GM12878 (cell line): Measurements from ENCODE around the gene PHOX2A. TPM values are rescaled to one million over a fixed set of nuclear protein-coding genes. Genes with fewer than 3 reads are reported as not detected.

Experiments used
- ATAC-seq: fragments of 200-7000 bp; cut with Tn5 transposase; 3 replicates; pipeline ENCODE4 v1.9.1; 2020; ENCODE audit warnings: mild to moderate bottlenecking, moderate library complexity
- BruUV-seq: library from RNA; stranded (reverse); fragments of 400-500 nt; replicated peaks from 2 replicates; lab custom pipeline; 2021; lab: Mats Ljungman, UMichigan
- CTCF ChIA-PET: fragments of 300-600 bp; sonication (Branson Sonifier 250); formaldehyde crosslinking; extraction: SDS; loops from one replicate; lab custom pipeline; 2021; ENCODE audit warnings: inconsistent platforms; lab: Yijun Ruan, JAX
- POLR2A ChIA-PET: fragments of 350-600 bp; formaldehyde crosslinking; extraction: SDS; loops from one replicate; lab custom pipeline; 2021; ENCODE audit warnings: inconsistent platforms; lab: Charles Lee
- RAD21 ChIA-PET: fragments of 300-600 bp; sonication (Branson Sonifier 250); formaldehyde crosslinking; loops from one replicate; lab custom pipeline; 2023; ENCODE audit warnings: antibody characterized with exemption; ENCODE audit not compliant: unreplicated experiment; lab: Charles Lee
- SMC1A ChIA-PET: fragments of 300-600 bp; sonication (Branson Sonifier 250); formaldehyde crosslinking; loops from one replicate; lab custom pipeline; 2023; ENCODE audit not compliant: unreplicated experiment, uncharacterized antibody; lab: Charles Lee
- DNase-seq: peaks from one replicate; pipeline ENCODE4 v3.0.0-alpha.2; 2011; ENCODE audit warnings: low read depth, low spot score
- FAIRE-seq: peaks from 3 replicates; lab custom pipeline; 2011; peaks lifted over from hg19 to GRCh38; lab: Jason Lieb, UNC
- H2AFZ ChIP-seq: 2 replicates; pipeline ENCODE4 v1.6.0; 2011; ENCODE audit warnings: low read depth, low read length, control low read depth; ENCODE audit not compliant: control insufficient read depth
- H3K27ac ChIP-seq: 2 replicates; pipeline ENCODE4 v1.5.1; 2011; ENCODE audit warnings: control low read depth; ENCODE audit not compliant: control insufficient read depth, insufficient read depth
- H3K27me3 ChIP-seq, 2 experiments: replicated peaks in 1 of 2; 2 replicates each; pipeline versions ENCODE4 v1.6.0 to v1.6.1; 2011; ENCODE audit warnings: low read length in 1 of 2; ENCODE audit not compliant: control insufficient read depth in 2 of 2, insufficient read depth in 2 of 2
- H3K36me3 ChIP-seq, 2 experiments: 2 replicates each; pipeline ENCODE4 v1.5.1; 2011; ENCODE audit warnings: low read length in 1 of 2; ENCODE audit not compliant: control insufficient read depth in 2 of 2, insufficient read depth in 2 of 2
- H3K4me1 ChIP-seq: 2 replicates; pipeline ENCODE4 v1.6.1; 2011; ENCODE audit warnings: mild to moderate bottlenecking, low read length, moderate library complexity, mixed read lengths; ENCODE audit not compliant: control insufficient read depth, insufficient read depth
- H3K4me2 ChIP-seq: 2 replicates; pipeline ENCODE4 v1.6.0; 2011; ENCODE audit warnings: control low read depth; ENCODE audit not compliant: control insufficient read depth, insufficient read depth
- H3K4me3 ChIP-seq: fragments of 200-600 bp; sonication (generic); 2 replicates; pipeline ENCODE4 v1.5.1; 2016
- H3K79me2 ChIP-seq: 2 replicates; pipeline ENCODE4 v1.6.0; 2011; ENCODE audit warnings: low read length; ENCODE audit not compliant: control insufficient read depth, insufficient read depth
- H3K9ac ChIP-seq: 2 replicates; pipeline ENCODE4 v1.8.0; 2011; ENCODE audit warnings: low read length, control low read depth, mixed read lengths; ENCODE audit not compliant: control insufficient read depth, insufficient read depth
- H3K9me3 ChIP-seq: replicated peaks from 3 replicates; pipeline ENCODE4 v1.5.1; 2011; ENCODE audit warnings: mild to moderate bottlenecking, low read length; ENCODE audit not compliant: control insufficient read depth, insufficient read depth
- H4K20me1 ChIP-seq: 2 replicates; pipeline ENCODE4 v1.6.0; 2011; ENCODE audit not compliant: control insufficient read depth, insufficient read depth
- EZH2 ChIP-seq: IDR thresholded peaks from 2 replicates; pipeline ENCODE4 v1.6.1; 2012; ENCODE audit warnings: low read depth, mild to moderate bottlenecking, control low read depth, inconsistent platforms, low read length, borderline replicate concordance; ENCODE audit not compliant: control insufficient read depth
- IKZF2 ChIP-seq, 2 experiments: fragments of 450-650 bp; IDR thresholded peaks; 2 replicates each; pipeline ENCODE4 v1.6.1; 2017; ENCODE audit warnings: mild to moderate bottlenecking in 2 of 2, moderate library complexity in 2 of 2
- POLR2A ChIP-seq: IDR thresholded peaks from 2 replicates; pipeline ENCODE4 v1.6.1; 2011; ENCODE audit warnings: low read depth, mild to moderate bottlenecking, low read length
- SUPT20H ChIP-seq: IDR thresholded peaks from 2 replicates; pipeline ENCODE4 v1.6.1; 2011; ENCODE audit warnings: low read depth, mild to moderate bottlenecking, low read length, moderate library complexity, borderline replicate concordance; ENCODE audit not compliant: control insufficient read depth
- WGBS: methylation state at CpG from one replicate; pipeline ENCODE4 v1.1.6; 2016; ENCODE audit warnings: low lambda C conversion rate; ENCODE audit not compliant: insufficient replicate concordance, insufficient coverage; ENCODE audit errors: missing lambda C conversion rate; 5-methylcytosine and 5-hydroxymethylcytosine counted together
- in situ Hi-C: fragments of 300-500 bp; cut with MboI; formaldehyde crosslinking; loops from 9 replicates; pipeline ENCODE4 v1.14.3; 2018; ENCODE audit warnings: mixed read lengths
- intact Hi-C: fragments of 100-400 bp; cut with micrococcal nuclease; formaldehyde crosslinking; loops from one replicate; pipeline ENCODE4 v1.14.2; 2022; ENCODE audit not compliant: unreplicated experiment
- polyA plus RNA-seq, 11 experiments: library from polyadenylated mRNA; depleted of rRNA in 4 of 11; unstranded in 6 of 11; stranded (reverse) in 5 of 11; fragments of >200 nt; fragmentation: Nextera tagmentation in 4 of 11; fragmentation: Illumina TruSeq in 1 of 11; extraction: Ambion mirVana in 4 of 11; extraction: Trizol in 1 of 11; gene quantifications; 1 replicate in 1 of 11; 2 replicates in 10 of 11; pipeline versions ENCODE4 v1.2.1 to v1.2.3, GENCODE V29; 2011 to 2016; ENCODE audit warnings: inconsistent platforms in 2 of 11, missing spikeins in 2 of 11, low read depth in 1 of 11
- total RNA-seq, 4 experiments: library from RNA; depleted of rRNA in 3 of 4; stranded (reverse); fragments of >200 nt in 3 of 4; fragmentation: Illumina TruSeq in 1 of 4; extraction: Trizol in 1 of 4; gene quantifications; 2 replicates each; pipeline versions ENCODE4 v1.2.1 to v1.2.3, GENCODE V29; 2013 to 2021

PHOX2A gene
- total and polyA plus RNA-seq, 10 of the 15 experiments (the other 5 are each of a cell fraction or from before 2014, with no cell fraction given) = not detected

- TF ChIP-seq IKZF2 (IDR thresholded peaks at IDR 0.05) = no peak
These were observed 2.6 kb downstream of the PHOX2A start (continued) for GRCh38 chr11:72241291-72241781.

GRCh38 chr11:72240461-72241290 lies 3.3 kb downstream of the PHOX2A start:
- Histone ChIP-seq H3K9me3 (no peaks in the 10 kb centered on the region; the same call in 2 of the 3 replicates), H3K79me2 (no peaks in the 10 kb centered on the region), H3K4me1 (peaks cover 4% of the 10 kb centered on the region), H3K4me2 (no peak overlapping the region), H4K20me1 (no peaks in the 10 kb centered on the region; the same call in 1 of the 2 replicates), H2AFZ (no peak overlapping the region), H3K9ac (no peak overlapping the region), H3K36me3 (peaks cover 0 to 5% of the 10 kb centered on the region in 2 experiments; a peak in 3 of 4 replicates), H3K27me3 (peaks cover 11 to 15% of the 10 kb centered on the region in 2 experiments; a peak in 3 of 4 replicates), H3K4me3 (no peak overlapping the region), H3K27ac (no peak overlapping the region)
- RAD21 ChIA-PET = interaction anchor here (0.6 kb wide), 1 partner anchor 182 kb away, joined by 3 read pairs; no protein-coding TSS in a partner anchor
- DNase-seq = no peak
- 3% methylated on average over 44 of the region's 44 CpGs for WGBS
- intact Hi-C loops (no loop called here), in situ Hi-C loops (no loop called here)
- BruUV-seq = no TSS peak
- SMC1A ChIA-PET = no interaction called here
- CTCF ChIA-PET = interaction anchor here (2.0 kb wide), 1 partner anchor 190 kb away, joined by 10 read pairs; no protein-coding TSS in a partner anchor
- peak; percentile 12 for ATAC-seq
- FAIRE-seq = no peak
- POLR2A ChIA-PET = no interaction called here
- TF ChIP-seq POLR2A = peak; percentile 54; the same call in 1 of the 2 replicates
- no peak for TF ChIP-seq SUPT20H
- TF ChIP-seq EZH2 = peak; percentile 94
